Epithelial cell of prostate (primary cell): ENCODE results near the gene CFAP43.
"Not testable (repeated sequence)": the region's sequence is repeated elsewhere in the genome, so short reads cannot be mapped to it uniquely, and the experiment has no call there.

ENCODE experiments used
- DNase-seq: peaks from one replicate; pipeline ENCODE4 v3.0.0-alpha.2; 2011; ENCODE audit warnings: low read depth, low spot score
- H3K27ac ChIP-seq: fragments of 450-650 bp; 2 replicates; pipeline ENCODE4 v1.5.1; 2017; ENCODE audit warnings: mild to moderate bottlenecking

The CFAP43 gene

DNA sequence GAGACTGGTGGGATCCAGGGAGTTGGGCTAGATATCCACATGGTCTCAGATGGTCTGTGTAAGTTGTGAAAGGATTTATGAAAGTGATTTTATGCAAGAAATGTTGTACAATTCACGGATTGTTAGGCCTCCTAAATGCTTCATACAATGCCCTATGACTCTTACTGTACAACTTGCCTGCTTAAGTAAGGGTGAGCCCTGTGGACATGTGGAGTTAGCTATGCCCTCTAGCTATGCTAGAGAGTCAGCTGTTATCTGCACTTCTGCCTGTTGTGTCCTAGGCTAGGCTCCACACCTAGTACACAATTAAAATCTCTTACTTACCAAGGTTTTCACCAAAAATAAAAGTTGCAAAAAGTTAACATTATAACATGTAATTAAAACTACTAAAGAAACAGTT is 1.7 kb upstream of the CFAP43 start:
- DNase-seq: no peak
- H3K27ac ChIP-seq: no peak overlapping the region

DNA sequence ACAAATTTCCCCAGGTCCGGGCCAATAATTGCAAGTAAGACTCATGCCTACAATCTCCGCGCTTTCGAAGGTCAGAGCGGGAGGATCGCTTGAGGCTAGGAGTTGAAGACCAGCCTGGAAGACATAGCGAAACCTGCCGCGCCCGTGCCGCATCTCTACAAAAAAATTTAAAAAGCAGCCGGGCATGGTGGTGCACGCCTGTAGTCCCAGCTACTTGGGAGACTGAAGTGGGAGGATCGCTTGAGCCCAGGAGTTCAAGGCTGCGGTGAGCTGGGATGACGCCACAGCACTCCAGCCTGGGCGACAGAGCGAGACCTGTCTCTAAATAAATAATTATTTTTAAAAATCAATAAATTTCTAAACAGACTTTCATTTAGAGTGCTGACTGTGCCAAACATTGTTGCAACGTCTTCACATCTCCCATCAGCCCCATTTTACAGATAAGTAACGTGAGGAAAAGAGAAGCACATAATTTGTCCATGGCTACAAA is 494 bp upstream of the CFAP43 start:
- H3K27ac ChIP-seq: no peak overlapping the region
- no peak for DNase-seq

DNA sequence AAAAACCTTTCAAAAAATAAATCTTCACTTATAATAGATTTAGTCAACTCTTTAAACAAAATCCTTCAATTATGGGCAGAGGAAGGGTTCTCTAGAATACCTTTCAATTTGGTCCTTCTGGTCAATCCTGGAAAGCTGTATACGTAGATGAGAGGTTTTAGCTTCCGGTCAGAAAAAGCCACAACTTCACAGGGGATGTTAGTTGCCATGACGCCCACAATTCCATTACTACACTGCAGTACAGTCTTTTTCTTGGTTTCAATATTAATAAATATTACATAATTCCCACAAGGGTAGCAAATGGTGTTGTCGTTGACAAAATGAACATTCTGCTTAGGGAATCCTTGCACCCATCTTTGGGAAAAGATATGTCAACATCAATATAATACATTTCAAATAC is 1.7 kb downstream of the CFAP43 start:
- no peak for DNase-seq

DNA sequence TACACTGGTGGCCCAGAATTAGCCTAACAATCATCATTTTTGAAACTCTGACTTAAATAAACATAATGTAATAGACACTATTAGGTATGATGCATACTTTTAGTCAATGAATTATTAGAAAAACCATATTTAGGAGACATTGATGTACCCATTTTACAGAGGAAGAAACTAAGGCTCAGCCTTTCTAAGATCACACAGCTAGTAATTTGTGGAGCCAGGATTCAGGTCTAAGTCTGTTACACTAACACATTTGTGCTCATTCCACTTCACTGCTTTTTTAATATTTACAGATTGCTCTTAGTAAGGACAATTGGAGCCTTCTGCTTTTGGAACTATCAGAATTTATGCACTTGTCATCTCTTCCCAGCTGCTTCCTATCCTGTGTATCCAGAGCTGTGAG is 8.9 kb downstream of the CFAP43 start:
- DNase-seq: no peak
- no peak overlapping the region for H3K27ac ChIP-seq

More for the DNA sequence above, 1.7 kb downstream of the CFAP43 start:
- no peak overlapping the region for H3K27ac ChIP-seq

DNA sequence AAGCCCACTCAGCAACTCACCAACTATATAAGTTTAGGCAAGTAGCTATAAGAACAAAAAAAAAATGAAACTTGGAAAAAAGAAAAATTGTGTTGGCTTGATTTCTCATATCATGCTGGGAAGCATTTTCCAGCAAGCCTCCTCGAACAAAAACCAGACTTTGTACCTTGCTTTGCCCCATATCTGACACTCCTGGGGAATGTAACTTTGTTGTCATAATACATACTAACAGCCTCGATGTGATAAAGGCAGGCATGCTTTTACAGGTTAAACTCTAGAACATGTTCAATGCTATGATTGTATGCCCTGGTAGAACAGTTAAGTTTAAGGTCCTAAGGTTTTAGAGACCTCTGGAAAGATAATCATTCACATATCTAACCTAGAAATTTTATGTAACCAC is 11.6 kb downstream of the CFAP43 start:
- DNase-seq: no peak

DNA sequence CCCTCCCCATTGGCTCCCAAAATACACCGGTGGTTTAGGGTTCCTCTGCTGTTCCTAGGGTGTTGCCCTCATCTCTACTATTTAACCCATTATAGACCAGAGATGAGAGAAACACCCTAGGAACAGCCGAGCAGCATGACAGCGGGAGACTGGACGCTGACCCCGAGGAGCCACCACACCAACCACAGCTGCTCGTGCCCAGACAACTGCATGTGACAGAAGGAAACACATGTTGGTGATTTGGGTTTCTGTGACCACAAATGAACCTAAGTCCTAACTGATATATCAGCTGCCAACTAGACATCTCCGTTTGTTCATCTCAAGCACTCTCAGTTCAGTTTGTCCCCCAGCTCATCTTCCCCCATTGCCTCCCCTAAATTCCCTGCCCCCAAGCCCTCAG is 13.4 kb downstream of the CFAP43 start:
- H3K27ac ChIP-seq: no peak overlapping the region
- no peak for DNase-seq

More for the DNA sequence above, 11.6 kb downstream of the CFAP43 start:
- H3K27ac ChIP-seq: no peak overlapping the region

DNA sequence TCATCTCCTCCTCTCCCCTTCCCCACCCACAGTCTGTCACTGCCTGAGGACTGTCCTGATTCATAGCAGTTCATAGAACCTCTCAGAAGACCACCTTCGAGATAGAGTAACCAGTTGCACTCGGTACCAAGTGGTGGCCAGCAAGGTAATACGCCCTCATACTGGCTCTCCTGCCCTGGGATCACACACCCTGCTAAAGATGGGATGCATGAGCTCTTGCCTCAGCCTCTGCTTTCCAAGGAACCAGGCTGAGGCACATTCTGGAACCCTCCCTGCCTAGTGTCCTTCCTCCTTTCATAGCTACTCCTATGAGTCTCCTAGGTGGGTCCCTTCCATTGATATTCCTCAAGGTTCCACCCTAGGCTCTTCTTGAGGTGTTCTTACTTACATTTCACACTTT is 15.5 kb downstream of the CFAP43 start:
- no peak for DNase-seq
- no peak overlapping the region for H3K27ac ChIP-seq

DNA sequence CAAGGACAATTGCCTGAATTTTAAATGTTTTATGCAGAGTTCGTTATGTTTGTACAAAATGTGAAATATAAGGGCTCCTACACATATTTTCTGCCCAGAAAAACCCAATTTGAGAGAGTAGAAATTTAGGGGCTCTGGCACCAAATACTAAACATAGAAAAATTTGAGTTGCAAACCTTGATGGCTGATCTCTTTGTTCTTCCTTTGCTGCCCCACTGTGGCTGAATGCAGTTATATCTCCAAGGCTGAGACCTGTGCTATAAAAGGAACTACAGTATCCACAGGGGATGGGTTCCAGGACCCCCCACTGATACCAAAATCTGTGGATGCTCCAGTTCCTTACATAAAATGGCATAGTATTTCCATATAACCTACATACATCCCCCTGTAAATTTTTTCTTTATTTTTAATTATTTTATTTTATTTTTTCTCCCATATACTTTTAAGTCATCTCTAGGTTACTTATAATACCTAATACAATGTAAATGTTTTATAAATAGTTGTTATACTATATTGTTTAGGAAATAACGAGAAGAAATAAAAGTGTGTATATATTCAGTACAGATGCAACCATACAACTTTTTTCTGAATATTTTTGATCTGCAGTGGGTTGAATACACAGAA is 22.5 kb downstream of the CFAP43 start:
- no peak overlapping the region for H3K27ac ChIP-seq
- DNase-seq: no peak

DNA sequence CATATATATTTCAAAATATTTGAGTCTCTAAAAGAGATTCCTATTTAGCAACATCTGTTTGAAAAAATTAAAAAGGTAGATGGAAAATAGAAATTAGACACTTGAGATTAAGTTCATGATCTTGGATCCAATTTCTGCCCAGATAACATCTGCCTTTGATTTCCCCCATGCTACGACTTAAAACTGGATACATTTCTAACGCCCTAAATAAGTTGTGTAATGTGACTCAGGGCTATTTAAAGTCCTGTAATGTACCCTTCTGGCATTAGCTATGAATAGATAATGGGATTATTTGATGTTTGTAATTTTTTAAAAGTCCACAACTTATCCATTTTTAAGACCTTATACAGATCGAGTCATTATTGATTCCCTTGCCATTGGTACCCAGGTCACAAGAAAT is 23.4 kb downstream of the CFAP43 start:
- no peak for DNase-seq
- H3K27ac ChIP-seq: no peak overlapping the region

DNA sequence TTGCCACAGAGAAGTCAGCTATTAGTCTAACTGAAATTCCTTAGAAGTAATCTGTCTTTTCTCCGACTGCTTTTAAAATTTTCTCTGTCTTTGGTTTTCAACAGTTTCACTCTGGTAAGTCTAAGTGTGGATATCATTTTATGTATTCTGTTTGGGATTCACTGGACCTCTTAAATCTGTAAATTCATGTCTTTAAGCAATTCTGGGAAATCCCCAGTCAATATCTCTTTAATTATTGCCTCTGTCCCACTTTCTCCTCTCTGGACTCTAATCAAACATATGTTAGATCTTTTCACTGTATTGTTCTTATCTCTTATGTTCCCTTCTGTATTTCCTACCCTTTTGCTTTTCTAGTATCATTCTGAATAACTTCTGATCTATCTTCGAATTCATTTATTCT is 29.9 kb downstream of the CFAP43 start:
- no peak for DNase-seq

DNA sequence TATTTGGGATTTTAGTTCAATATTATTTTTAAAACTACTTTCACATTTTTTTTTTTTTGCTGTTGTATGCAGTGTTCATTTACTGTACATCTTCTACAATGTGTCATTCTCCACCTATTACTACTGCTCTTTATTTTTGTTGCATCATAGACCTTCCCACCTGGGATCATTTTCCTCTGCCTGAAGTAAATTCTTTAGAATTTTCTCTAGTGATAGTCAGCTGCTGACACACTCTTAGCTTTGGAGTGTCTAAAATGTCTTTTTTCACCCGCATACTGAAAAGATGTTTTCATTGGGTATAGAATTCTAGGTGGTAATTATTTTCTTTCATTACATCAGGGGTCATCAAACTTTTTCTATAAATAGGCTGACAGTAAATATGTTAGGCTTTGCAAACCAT is 30.5 kb downstream of the CFAP43 start:
- no peak for DNase-seq
- H3K27ac ChIP-seq: peak overlapping the region; percentile 44

More for the DNA sequence above, 29.9 kb downstream of the CFAP43 start:
- H3K27ac ChIP-seq: peak overlapping the region; percentile 44

DNA sequence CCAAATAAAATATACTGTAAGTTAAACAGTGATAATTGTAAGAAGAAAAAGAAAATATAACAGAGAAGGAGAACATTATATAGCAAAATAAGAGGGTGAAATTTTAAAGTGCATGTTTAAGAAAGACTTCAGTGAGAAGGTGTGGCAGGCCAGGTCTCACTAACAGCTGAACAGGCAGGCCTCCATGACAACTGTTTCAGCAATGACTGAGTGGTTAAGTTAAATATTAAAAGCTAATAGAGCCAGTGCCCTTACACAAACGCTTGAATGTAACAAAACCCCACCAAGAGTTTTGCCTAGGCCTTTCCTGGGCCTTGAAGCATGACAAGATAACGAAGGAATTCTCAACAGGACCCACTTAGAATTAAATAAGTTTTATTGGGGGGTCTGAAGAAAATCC is 32.6 kb downstream of the CFAP43 start:
- no peak for DNase-seq
- H3K27ac ChIP-seq: no peak overlapping the region

DNA sequence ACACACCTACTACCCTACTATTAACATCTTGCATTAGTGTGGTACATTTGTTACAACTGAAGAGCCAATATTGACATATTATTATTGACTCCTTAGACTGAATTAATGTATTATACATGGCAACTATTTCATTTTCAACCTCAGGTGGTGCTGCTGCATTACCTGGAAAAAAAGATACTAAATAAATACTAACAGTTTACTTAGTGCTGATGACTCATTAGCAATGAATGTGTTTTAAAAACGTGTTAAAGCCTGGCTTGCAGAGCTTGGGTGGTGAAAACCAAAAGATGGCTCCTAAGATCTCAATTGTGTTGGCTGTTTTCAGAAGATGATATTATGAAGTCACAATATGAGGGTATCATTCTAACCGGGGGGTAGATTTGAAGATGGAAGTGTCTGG is 34.8 kb downstream of the CFAP43 start:
- H3K27ac ChIP-seq: no peak overlapping the region
- DNase-seq: peak; percentile 2

DNA sequence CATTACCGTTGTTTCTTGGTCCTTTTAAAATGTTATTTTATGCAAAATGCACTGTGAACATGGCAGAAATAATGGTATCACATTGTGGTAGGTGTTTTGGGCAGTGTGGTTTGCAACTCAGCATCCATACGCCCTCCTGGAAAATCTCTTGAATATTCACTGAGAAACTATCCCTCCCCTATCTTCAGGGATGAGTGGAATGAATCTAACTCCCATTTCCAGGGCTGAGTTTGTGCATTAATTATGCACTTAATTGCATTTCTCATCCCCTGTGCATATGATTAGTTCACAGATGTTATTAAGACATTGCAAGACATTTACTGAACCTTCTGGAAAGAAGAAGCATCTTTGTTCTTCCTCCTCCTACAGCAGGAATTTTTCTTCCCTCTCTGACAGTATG is 36.5 kb downstream of the CFAP43 start:
- DNase-seq: no peak
- no peak overlapping the region for H3K27ac ChIP-seq

DNA sequence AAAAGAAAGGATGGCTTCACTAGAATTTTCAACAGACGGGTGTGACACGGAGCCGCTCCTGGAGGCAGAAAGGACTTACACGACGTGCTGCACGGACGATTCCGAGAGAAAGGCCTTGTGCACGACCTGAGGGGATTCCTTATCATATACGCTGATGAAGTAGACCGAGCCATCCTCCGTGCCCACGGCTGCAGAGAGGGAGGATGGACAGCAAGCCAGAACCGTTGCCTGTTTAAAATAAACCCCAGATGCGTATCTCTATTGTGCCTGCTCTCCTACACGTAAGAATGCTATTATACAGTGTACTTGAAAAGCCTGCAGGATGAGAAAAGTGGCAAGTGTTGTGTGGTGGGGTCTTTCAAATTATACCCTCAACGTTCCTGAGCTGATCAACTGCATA is 38.4 kb downstream of the CFAP43 start:
- no peak overlapping the region for H3K27ac ChIP-seq
- DNase-seq: no peak

DNA sequence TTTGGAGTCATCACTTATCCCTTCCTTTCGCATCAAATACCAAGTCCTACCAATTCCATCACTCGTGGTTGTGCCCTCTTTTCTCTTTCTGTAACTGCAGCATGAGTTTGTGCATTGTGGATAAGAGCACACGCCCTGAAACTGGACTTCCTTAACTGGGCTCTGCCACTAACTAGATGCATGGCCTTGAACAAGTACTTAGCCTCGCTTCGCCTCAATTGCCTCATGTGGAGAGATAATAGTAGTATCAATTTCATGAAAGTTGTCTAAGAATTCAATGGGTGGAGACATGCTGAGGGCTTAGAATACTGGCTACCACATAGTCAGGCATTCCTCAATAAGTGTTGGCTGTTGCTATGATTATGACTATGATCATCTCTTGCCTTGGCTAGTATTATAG is 41.5 kb downstream of the CFAP43 start:
- no peak for DNase-seq
- H3K27ac ChIP-seq: no peak overlapping the region

DNA sequence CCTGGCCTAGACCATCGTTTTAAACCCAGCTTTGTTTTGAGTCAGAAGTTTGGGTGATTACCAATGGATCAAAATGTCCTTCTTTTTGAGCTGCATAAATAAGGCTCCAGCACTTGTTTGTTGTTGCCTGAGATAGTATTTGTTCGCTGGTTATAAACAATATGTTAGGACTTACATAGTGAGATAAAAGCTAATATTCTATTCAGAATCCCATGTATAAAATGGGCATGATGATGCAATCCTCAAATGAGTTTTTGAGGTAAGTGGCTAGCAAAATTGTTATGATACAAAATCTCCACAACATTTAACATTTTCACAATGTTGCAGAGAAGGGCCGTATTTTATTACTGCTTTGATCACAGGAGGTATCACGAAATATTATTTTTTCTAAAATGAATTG is 48.5 kb downstream of the CFAP43 start:
- no peak overlapping the region for H3K27ac ChIP-seq
- no peak for DNase-seq

DNA sequence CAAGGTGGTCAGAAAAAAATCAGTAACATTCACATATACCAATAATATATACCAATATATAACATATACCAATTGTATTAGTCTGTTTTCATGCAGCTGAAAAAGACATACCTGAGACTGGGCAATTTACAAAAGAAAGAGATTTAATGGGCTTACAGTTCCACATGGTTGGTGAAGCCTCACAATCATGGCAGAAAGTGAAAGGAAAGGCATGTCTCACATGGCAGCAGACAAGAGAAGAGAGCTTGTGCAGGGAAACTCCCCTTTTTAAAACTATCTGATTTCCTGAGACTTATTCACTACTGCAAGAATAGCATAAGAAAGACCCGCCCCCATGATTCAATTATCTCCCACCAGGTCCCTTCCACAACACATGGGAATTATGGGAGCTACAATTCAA is 58.0 kb downstream of the CFAP43 start:
- not testable (repeated sequence) for DNase-seq, H3K27ac ChIP-seq

DNA sequence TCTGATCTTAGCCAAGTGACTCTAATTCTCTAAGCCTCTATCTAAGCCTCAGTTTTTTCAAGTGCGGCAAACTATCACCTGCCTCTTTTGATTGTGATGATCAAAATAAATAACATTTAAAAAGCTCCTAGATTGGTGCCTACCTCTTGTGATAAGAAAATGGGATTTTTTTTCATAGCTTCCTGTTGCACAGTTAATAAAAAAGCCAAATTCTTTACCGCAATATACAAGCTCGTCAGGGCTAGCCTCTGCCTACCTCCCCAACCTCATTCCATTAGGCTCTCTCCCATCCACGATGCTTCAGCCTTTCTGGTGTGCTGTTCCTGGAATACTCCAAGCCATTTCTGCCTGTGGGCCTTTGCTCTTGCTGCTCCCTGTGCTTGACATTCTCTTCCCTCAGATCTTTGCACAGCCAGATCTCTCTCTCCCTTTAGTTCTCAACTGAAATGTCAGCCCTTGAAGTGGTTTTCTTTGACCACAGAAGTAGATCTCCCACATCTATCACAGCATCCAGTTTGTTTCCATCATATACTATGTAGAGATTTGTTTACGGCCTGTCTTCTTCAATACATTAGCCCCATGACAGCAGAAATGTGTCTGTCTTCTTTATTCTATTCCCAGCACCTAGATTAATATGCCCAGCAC is 61.4 kb downstream of the CFAP43 start:
- no peak for DNase-seq
- no peak overlapping the region for H3K27ac ChIP-seq

DNA sequence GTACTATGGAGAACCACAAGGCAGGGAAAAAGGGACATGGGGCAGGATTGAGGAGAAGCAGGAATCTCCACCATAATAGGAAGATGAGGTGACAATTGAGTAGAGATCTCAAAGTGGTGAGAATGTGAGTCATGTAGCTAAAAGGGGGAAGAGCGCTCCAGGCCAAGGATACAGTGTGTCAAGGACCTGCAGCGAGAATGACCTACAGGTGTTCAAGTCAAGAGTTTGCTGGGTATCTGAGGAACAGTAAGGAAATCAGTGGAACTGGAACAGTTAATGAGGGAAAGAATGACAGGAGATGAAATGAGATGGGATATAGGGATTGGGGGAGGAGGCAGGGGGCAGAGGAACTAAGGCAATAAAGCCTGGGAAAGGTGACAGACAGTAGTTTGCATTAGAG is 76.6 kb downstream of the CFAP43 start:
- H3K27ac ChIP-seq: no peak overlapping the region
- DNase-seq: no peak

DNA sequence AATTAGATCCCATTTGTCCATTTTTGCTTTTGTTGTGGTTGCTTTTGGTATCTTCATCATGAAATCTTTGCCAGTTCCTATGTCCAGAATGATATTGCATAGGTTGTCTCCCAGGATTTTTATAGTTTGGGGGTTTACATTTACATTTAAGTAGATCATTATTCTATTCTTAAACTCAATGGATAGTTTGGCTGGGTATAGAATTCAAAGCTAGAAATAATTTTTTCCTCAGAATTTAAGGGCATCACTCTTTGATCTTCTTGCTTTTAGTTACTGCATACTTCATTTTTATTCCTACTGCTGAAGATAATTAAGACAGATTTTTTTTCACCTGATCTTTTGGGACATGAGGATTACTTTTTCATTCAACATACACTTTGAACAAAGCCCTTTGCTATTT is 80.4 kb downstream of the CFAP43 start:
- H3K27ac ChIP-seq: no peak overlapping the region
- DNase-seq: no peak

DNA sequence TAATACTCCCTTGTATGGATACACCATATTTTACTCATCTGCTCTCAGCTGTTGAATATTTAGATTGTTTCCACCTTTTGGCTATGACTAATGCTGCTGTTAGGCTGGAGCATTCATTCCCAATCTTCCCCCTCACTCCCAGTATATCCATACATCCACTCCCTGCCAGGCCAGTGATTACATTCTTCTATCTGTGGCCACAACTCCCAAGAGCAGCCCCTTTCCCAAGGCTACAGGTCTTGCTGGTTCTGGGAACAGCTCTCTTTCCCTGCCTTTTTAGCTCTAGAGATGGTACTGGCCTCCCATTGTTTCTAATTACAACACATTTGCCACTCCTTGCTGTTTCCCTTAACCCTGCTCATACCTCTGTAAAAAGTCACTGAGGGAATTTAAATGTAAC is 82.0 kb downstream of the CFAP43 start:
- DNase-seq: no peak
- peak overlapping the region; percentile 14 for H3K27ac ChIP-seq
